Loucy (cell line): Measurements from ENCODE around the gene ABCC6.

Experiments
- H2AFZ ChIP-seq: fragments of 200-600 bp; sonication (generic); 2 replicates; pipeline ENCODE4 v1.6.0; 2016; ENCODE audit warnings: antibody characterized with exemption, mild to moderate bottlenecking, low read length, moderate library complexity
- H3F3A ChIP-seq: fragments of 200-600 bp; 2 replicates; pipeline ENCODE4 v1.6.0; 2016; ENCODE audit warnings: antibody characterized with exemption, low read depth, mild to moderate bottlenecking
- H3K27me3 ChIP-seq: fragments of 200-600 bp; sonication (generic); 2 replicates; pipeline ENCODE4 v1.6.1; 2014; ENCODE audit warnings: low read length, mild to moderate bottlenecking; ENCODE audit not compliant: insufficient read depth, poor library complexity, severe bottlenecking
- H3K36me3 ChIP-seq: fragments of 200-600 bp; sonication (generic); 2 replicates; pipeline ENCODE4 v1.6.1; 2016; ENCODE audit warnings: low read length; ENCODE audit not compliant: insufficient read depth
- H3K4me1 ChIP-seq: fragments of 200-600 bp; sonication (generic); 2 replicates; pipeline ENCODE4 v1.5.1; 2014; ENCODE audit warnings: low read length, mild to moderate bottlenecking; ENCODE audit not compliant: insufficient read depth, poor library complexity, severe bottlenecking
- H3K4me2 ChIP-seq: fragments of 200-600 bp; sonication (generic); 2 replicates; pipeline ENCODE4 v1.6.0; 2014; ENCODE audit warnings: antibody characterized with exemption, low read length, low read depth, mild to moderate bottlenecking; ENCODE audit not compliant: poor library complexity, severe bottlenecking
- H3K4me3 ChIP-seq: fragments of 200-600 bp; sonication (generic); 2 replicates; pipeline ENCODE4 v1.5.1; 2014; ENCODE audit warnings: low read length, mild to moderate bottlenecking, mixed read lengths; ENCODE audit not compliant: poor library complexity, severe bottlenecking
- H3K79me2 ChIP-seq: fragments of 200-600 bp; sonication (generic); 2 replicates; pipeline ENCODE4 v1.6.1; 2014; ENCODE audit warnings: low read length; ENCODE audit not compliant: insufficient read depth
- H3K9ac ChIP-seq: fragments of 200-600 bp; sonication (generic); 2 replicates; pipeline ENCODE4 v1.6.0; 2014; ENCODE audit warnings: mild to moderate bottlenecking, low read depth, low read length, moderate library complexity; ENCODE audit not compliant: poor library complexity, severe bottlenecking
- H3K9me2 ChIP-seq: fragments of 200-600 bp; sonication (generic); replicated peaks from 2 replicates; pipeline ENCODE4 v1.6.1; 2016; ENCODE audit warnings: low read depth, low read length, mixed read lengths
- H3K9me3 ChIP-seq: fragments of 200-600 bp; sonication (generic); 2 replicates; pipeline ENCODE4 v1.6.1; 2014; ENCODE audit warnings: mild to moderate bottlenecking, antibody characterized with exemption, low read length, low read depth; ENCODE audit not compliant: insufficient read depth
- H4K20me1 ChIP-seq: fragments of 200-600 bp; sonication (generic); 2 replicates; pipeline ENCODE4 v1.6.0; 2014; ENCODE audit warnings: antibody characterized with exemption, low read length, mild to moderate bottlenecking; ENCODE audit not compliant: insufficient read depth, poor library complexity, severe bottlenecking
- CTCF ChIP-seq: fragments of 200-600 bp; sonication (generic); conservative IDR thresholded peaks from 2 replicates; pipeline ENCODE4 v1.5.1; 2014; ENCODE audit warnings: mild to moderate bottlenecking, antibody characterized with exemption, low read length
- EZH2phosphoT487 ChIP-seq: fragments of 200-600 bp; IDR thresholded peaks from 2 replicates; pipeline ENCODE4 v1.6.1; 2018; ENCODE audit warnings: antibody characterized with exemption, mild to moderate bottlenecking, moderate library complexity, borderline replicate concordance

The ABCC6 gene

GRCh38 chr16:16141141-16141540, 82.2 kb downstream of the ABCC6 start:
- no peaks in the 10 kb centered on the region for H4K20me1 ChIP-seq
- H3K79me2 ChIP-seq = no peaks in the 10 kb centered on the region
- H3K4me2 ChIP-seq = no peak overlapping the region
- no peaks in the 10 kb centered on the region for H3K9me2 ChIP-seq
- no peak for TF ChIP-seq CTCF
- H3K9ac ChIP-seq = no peak overlapping the region
- peaks cover 56% of the 10 kb centered on the region; the same call in 1 of the 2 replicates for H3K36me3 ChIP-seq
- no peaks in the 10 kb centered on the region for H3F3A ChIP-seq
- H3K4me3 ChIP-seq = no peak overlapping the region
- H3K4me1 ChIP-seq = no peaks in the 10 kb centered on the region
- H2AFZ ChIP-seq = no peak overlapping the region
- H3K9me3 ChIP-seq = no peaks in the 10 kb centered on the region
- H3K27me3 ChIP-seq = no peaks in the 10 kb centered on the region

GRCh38 chr16:16140537-16140936, 82.8 kb downstream of the ABCC6 start:
- Histone ChIP-seq H3F3A (no peaks in the 10 kb centered on the region), H3K4me1 (no peaks in the 10 kb centered on the region), H4K20me1 (no peaks in the 10 kb centered on the region), H3K4me3 (no peak overlapping the region), H3K4me2 (no peak overlapping the region), H3K9me2 (no peaks in the 10 kb centered on the region), H3K9ac (no peak overlapping the region), H3K79me2 (no peaks in the 10 kb centered on the region), H3K9me3 (no peaks in the 10 kb centered on the region), H3K27me3 (no peaks in the 10 kb centered on the region), H2AFZ (no peak overlapping the region), H3K36me3 (peaks cover 56% of the 10 kb centered on the region; the same call in 1 of the 2 replicates)
- no peak for TF ChIP-seq EZH2phosphoT487
- no peak for TF ChIP-seq CTCF

- Histone ChIP-seq H3K9me3 (no peaks in the 10 kb centered on the region), H3F3A (no peaks in the 10 kb centered on the region), H2AFZ (no peak overlapping the region), H3K79me2 (no peaks in the 10 kb centered on the region), H3K9ac (no peak overlapping the region), H3K4me2 (no peak overlapping the region), H3K9me2 (no peaks in the 10 kb centered on the region), H4K20me1 (no peaks in the 10 kb centered on the region), H3K4me1 (no peaks in the 10 kb centered on the region), H3K27me3 (no peaks in the 10 kb centered on the region), H3K36me3 (peaks cover 60% of the 10 kb centered on the region; the same call in 1 of the 2 replicates), H3K4me3 (no peak overlapping the region)
- TF ChIP-seq CTCF (no peak), EZH2phosphoT487 (no peak)
Observed at GRCh38 chr16:16139806-16140205, 83.5 kb downstream of the ABCC6 start.
